Fibroblast of lung (primary cell): Measurements from ENCODE around the gene AMIGO1. TPM values are rescaled to one million over a fixed set of nuclear protein-coding genes. Genes with fewer than 3 reads are reported as not detected.

ENCODE experiments used
- DNase-seq, 2 donors: peaks; one replicate each; pipeline versions ENCODE4 v3.0.0 to v3.0.0-alpha.2; 2010; ENCODE audit warnings: low read depth in 2 of 2
- H2AFZ ChIP-seq: 2 replicates; pipeline ENCODE4 v1.5.1; 2012; ENCODE audit warnings: low read length, control low read depth, inconsistent platforms
- H3K27ac ChIP-seq: 2 replicates; pipeline ENCODE4 v1.5.1; 2011; ENCODE audit warnings: low read length, control low read depth; ENCODE audit not compliant: insufficient read depth
- H3K27me3 ChIP-seq: 2 replicates; pipeline ENCODE4 v1.5.1; 2011; ENCODE audit warnings: mild to moderate bottlenecking, low read length; ENCODE audit not compliant: control insufficient read depth, insufficient read depth
- H3K36me3 ChIP-seq: 2 replicates; pipeline ENCODE4 v1.5.1; 2011; ENCODE audit warnings: low read length; ENCODE audit not compliant: control insufficient read depth, insufficient read depth
- H3K4me1 ChIP-seq: 2 replicates; pipeline ENCODE4 v1.5.1; 2011; ENCODE audit warnings: low read length; ENCODE audit not compliant: control insufficient read depth, insufficient read depth; ENCODE audit errors: extremely low read depth
- H3K4me2 ChIP-seq: 2 replicates; pipeline ENCODE4 v1.5.1; 2011; ENCODE audit warnings: low read length, control low read depth; ENCODE audit not compliant: insufficient read depth; ENCODE audit errors: extremely low read depth
- H3K4me3 ChIP-seq, 4 experiments: fragments of 200-600 bp in 1 of 4; sonication (generic) in 1 of 4; replicated peaks in 1 of 4; 2 replicates each; pipeline ENCODE4 v1.5.1; 2011 to 2016; ENCODE audit warnings: low read length in 4 of 4, low read depth in 3 of 4, mild to moderate bottlenecking in 3 of 4, control low read depth in 2 of 4, inconsistent platforms in 1 of 4, mixed read lengths in 1 of 4; ENCODE audit not compliant: insufficient read depth in 1 of 4; ENCODE audit errors: control extremely low read depth in 1 of 4
- H3K79me2 ChIP-seq: 2 replicates; pipeline ENCODE4 v1.5.1; 2012; ENCODE audit warnings: mild to moderate bottlenecking, low read length, inconsistent platforms; ENCODE audit not compliant: control insufficient read depth, insufficient read depth
- H3K9ac ChIP-seq: 2 replicates; pipeline ENCODE4 v1.5.1; 2011; ENCODE audit warnings: mild to moderate bottlenecking, low read length, control low read depth; ENCODE audit not compliant: insufficient read depth
- H3K9me3 ChIP-seq: 2 replicates; pipeline ENCODE4 v1.5.1; 2012; ENCODE audit warnings: low read depth, low read length; ENCODE audit not compliant: control insufficient read depth, insufficient read depth
- H4K20me1 ChIP-seq: 2 replicates; pipeline ENCODE4 v1.5.1; 2011; ENCODE audit warnings: low read length; ENCODE audit not compliant: control insufficient read depth, insufficient read depth; ENCODE audit errors: extremely low read depth
- EZH2 ChIP-seq: IDR thresholded peaks from 2 replicates; pipeline ENCODE4 v1.5.1; 2012; ENCODE audit warnings: low read length, control low read depth, mild to moderate bottlenecking; ENCODE audit errors: missing control alignments
- polyA plus RNA-seq, 2 donors: library from polyadenylated mRNA; depleted of rRNA in 1 of 2; stranded (reverse) in 1 of 2; unstranded in 1 of 2; fragments of >200 nt; gene quantifications; 2 replicates each; pipeline ENCODE4 v1.2.1, GENCODE V29; 2011 to 2012; ENCODE audit warnings: missing spikeins in 1 of 2
- total RNA-seq: library from RNA; depleted of rRNA; stranded (reverse); fragments of >200 nt; gene quantifications from 2 replicates; pipeline ENCODE4 v1.2.1, GENCODE V29; 2014
- TF ChIP-seq, protein P1 (sequence below), 2 donors: IDR thresholded peaks in 1 of 2; conservative IDR thresholded peaks in 1 of 2; 1 replicate in 1 of 2; 2 replicates in 1 of 2; pipeline ENCODE4 v1.5.1; 2011 to 2012; ENCODE audit warnings: low read length in 2 of 2, control low read depth in 1 of 2, inconsistent platforms in 1 of 2, low read depth in 1 of 2, mild to moderate bottlenecking in 1 of 2

Gene AMIGO1
- total and polyA plus RNA-seq, 2 donors (not counting 1 experiment from before 2014, with no cell fraction given), result 0.57 to 2.5 TPM

DNA sequence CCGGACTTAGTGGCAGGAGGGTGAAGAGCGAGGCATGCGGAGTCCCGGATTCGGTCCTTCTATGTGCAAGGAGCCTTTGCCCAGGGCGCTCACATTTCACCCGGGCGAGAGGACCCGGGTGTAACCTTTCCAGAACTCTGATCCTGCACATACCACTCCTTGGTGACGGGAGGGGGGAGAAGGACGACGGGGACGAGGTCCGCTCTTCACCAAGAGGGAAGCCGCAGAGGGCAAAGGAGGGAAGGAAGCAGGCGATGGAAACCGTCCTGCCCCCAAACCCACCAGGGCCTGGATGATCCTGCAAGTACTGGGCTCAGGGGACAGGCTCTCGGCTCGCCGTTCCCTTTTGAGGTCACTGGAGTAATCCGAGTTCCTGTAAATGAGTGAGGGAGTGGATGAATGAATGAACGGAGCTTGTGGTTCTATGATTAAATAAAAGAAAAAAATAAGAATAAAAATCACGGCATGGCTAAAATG is 42.2 kb downstream of the AMIGO1 start:
- Histone ChIP-seq H3K4me2 (no peak overlapping the region), H3K27me3 (peaks cover 24% of the 10 kb centered on the region), H4K20me1 (no peaks in the 10 kb centered on the region), H3K9me3 (no peaks in the 10 kb centered on the region), H3K27ac (no peak overlapping the region), H3K9ac (no peak overlapping the region), H3K36me3 (no peaks in the 10 kb centered on the region), H3K4me3 (peak overlapping the region in 1 of 4 experiments; percentile 30), H3K4me1 (no peaks in the 10 kb centered on the region), H2AFZ (no peak overlapping the region), H3K79me2 (no peaks in the 10 kb centered on the region)
- no peak for DNase-seq
- TF ChIP-seq, protein P1, sequence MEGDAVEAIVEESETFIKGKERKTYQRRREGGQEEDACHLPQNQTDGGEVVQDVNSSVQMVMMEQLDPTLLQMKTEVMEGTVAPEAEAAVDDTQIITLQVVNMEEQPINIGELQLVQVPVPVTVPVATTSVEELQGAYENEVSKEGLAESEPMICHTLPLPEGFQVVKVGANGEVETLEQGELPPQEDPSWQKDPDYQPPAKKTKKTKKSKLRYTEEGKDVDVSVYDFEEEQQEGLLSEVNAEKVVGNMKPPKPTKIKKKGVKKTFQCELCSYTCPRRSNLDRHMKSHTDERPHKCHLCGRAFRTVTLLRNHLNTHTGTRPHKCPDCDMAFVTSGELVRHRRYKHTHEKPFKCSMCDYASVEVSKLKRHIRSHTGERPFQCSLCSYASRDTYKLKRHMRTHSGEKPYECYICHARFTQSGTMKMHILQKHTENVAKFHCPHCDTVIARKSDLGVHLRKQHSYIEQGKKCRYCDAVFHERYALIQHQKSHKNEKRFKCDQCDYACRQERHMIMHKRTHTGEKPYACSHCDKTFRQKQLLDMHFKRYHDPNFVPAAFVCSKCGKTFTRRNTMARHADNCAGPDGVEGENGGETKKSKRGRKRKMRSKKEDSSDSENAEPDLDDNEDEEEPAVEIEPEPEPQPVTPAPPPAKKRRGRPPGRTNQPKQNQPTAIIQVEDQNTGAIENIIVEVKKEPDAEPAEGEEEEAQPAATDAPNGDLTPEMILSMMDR (conservative IDR thresholded peaks at IDR 0.05 in 1 of 2, IDR thresholded peaks at IDR 0.05 in 1 of 2; ENCODE audit: low read depth in 1 of 2, low read length in 2 of 2), result no peak
- peak; percentile 42 for TF ChIP-seq EZH2

DNA sequence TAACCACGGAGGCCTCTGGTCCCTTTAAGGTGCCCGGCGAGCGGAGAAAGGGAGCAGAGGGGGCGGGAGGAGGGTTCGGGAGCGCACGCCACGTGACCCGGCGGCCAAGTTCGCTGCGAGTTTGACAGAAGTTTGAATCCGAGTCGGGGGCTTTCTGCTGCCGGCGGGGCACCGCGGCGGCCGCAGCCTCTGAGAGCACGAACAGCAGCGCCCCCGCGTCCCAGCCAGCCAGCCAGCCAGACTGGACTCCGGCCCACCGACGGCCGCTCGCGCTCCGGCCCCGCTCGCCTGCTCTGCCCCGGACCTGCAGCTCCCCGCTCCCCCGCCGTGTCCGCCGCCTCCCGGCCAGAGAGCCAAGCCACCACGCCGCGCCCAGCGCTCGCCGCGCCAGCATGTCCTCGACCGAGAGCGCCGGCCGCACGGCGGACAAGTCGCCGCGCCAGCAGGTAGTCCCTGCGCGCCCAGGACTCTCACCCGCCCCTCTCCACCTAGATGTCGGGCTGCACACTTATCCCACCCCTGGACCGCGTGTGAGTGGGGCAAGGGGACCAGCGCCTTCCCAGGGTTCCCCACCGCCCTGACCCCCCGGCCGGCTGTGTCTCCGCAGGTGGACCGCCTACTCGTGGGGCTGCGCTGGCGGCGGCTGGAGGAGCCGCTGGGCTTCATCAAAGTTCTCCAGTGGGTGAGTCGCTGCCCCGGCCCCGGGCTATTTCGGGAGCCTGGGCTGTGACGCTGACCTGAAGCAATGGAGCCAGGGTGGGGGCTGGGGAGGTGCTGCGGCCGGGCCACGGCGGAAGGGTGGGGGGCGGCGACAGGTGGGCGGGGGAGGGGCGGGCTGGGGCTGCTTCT is 42.9 kb downstream of the AMIGO1 start, which contains the start of gene SYPL2:
Gene SYPL2 (plus strand): TSS at position 95 of the 849 bp plus-strand sequence. CDS start 298 bp downstream, at position 393.
- DNase-seq, result peak; percentile 15 to 39
- Histone ChIP-seq H3K27me3 (peaks cover 24% of the 10 kb centered on the region), H3K79me2 (no peaks in the 10 kb centered on the region), H3K27ac (no peak within 1 kb of the TSS), H3K9ac (peak within 1 kb of the TSS; percentile 55), H3K36me3 (no peaks in the 10 kb centered on the region), H3K4me2 (peak within 1 kb of the TSS; percentile 62), H3K4me1 (no peaks in the 10 kb centered on the region), H2AFZ (peak within 1 kb of the TSS; percentile 74), H3K4me3 (peak within 1 kb of the TSS; percentile 49 to 67 (median 58)), H3K9me3 (no peaks in the 10 kb centered on the region), H4K20me1 (no peaks in the 10 kb centered on the region)
- TF ChIP-seq, protein P1 (conservative IDR thresholded peaks at IDR 0.05 in 1 of 2, IDR thresholded peaks at IDR 0.05 in 1 of 2; ENCODE audit: low read depth in 1 of 2, low read length in 2 of 2), result no peak
- TF ChIP-seq EZH2, result peak; percentile 86

DNA sequence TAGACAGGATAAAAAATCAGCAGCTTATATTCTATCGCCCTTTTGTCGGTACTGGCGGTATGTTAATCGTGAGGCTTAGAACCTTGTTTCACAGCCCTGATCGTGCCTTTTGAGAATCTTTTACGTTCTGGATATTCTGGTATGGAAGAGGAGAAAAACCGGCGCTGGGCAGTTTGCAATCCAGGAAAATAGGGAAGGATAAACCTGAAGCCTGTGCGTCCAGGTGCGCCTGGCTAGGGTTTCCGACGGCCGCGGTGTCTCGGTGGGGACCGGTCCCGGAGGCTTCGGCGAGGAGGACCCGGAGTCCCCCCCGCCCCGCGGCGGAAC is 43.4 kb downstream of the AMIGO1 start:
- peak overlapping the region; percentile 74 for H2AFZ ChIP-seq
- H3K27me3 ChIP-seq, result peaks cover 24% of the 10 kb centered on the region
- H3K4me1 ChIP-seq, result no peaks in the 10 kb centered on the region
- peak overlapping the region; percentile 62 for H3K4me2 ChIP-seq
- H3K27ac ChIP-seq, result no peak overlapping the region
- H3K9me3 ChIP-seq, result no peaks in the 10 kb centered on the region
- DNase-seq, result no peak
- H3K4me3 ChIP-seq, result peak overlapping the region; percentile 49 to 67 (median 58)
- H4K20me1 ChIP-seq, result no peaks in the 10 kb centered on the region
- H3K36me3 ChIP-seq, result no peaks in the 10 kb centered on the region
- TF ChIP-seq EZH2, result no peak
- TF ChIP-seq, protein P1 (conservative IDR thresholded peaks at IDR 0.05 in 1 of 2, IDR thresholded peaks at IDR 0.05 in 1 of 2; ENCODE audit: low read depth in 1 of 2, low read length in 2 of 2), result no peak
- H3K79me2 ChIP-seq, result no peaks in the 10 kb centered on the region
- peak overlapping the region; percentile 55 for H3K9ac ChIP-seq
